HCEC 1CT (cell line): ENCODE results near the gene PKM.
A peak's percentile ranks its signal among the peaks of the same experiment; 100 is the strongest.

Experiments
- DNase-seq: peaks from one replicate; pipeline ENCODE4 v3.0.0-alpha.2; 2017

PKM gene

DNA sequence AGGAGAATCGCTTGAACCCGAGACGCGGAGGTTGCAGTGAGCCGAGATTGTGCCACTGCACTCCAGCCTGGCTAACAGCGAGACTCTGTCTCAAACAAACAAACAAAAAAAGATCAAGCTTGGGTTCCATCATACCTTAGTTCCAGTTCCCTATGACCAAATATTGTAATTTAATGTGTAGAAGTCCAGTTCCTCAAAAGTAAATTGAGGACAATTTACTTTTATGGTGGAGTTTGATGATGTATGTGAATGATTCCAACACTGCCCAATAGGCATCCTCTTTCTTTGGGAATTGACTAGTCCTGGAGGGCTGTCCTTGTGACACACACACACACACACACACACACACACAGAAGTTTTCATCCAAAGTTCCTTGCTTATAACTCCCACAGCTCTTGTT lies 2.8 kb upstream of the PKM start:
- DNase-seq, result no peak

DNA sequence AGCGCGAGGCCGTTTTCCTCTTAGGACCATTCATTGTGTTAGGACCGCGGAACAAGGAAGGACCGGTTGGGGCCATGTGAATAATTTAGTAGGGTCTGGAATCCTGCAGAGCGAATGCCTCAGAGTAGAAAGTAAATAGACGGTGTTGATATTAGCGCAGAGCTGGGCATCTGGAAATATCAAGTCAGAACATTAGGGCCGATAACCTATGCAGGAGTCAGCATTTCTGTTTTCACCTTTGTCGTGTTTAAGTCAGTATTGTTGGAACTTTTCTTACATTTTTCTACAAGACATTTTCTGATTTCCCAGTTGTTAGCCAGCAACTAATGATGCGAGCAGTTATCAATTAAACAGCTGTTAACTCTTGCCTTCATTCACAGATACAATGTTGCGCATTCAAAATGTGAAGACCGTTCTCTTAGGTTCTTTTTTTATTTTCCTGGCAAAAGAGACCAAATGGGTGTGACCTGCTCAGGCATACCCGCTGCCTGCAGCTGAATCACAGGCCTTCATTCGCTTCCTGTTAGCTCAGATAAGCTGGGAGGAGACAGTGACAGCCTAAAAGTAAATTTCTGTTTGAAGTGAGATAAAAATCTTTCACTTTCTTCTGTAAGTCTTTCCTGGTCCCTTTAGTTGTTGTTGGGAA lies 966 bp upstream of the PKM start:
- peak; percentile 76 for DNase-seq

DNA sequence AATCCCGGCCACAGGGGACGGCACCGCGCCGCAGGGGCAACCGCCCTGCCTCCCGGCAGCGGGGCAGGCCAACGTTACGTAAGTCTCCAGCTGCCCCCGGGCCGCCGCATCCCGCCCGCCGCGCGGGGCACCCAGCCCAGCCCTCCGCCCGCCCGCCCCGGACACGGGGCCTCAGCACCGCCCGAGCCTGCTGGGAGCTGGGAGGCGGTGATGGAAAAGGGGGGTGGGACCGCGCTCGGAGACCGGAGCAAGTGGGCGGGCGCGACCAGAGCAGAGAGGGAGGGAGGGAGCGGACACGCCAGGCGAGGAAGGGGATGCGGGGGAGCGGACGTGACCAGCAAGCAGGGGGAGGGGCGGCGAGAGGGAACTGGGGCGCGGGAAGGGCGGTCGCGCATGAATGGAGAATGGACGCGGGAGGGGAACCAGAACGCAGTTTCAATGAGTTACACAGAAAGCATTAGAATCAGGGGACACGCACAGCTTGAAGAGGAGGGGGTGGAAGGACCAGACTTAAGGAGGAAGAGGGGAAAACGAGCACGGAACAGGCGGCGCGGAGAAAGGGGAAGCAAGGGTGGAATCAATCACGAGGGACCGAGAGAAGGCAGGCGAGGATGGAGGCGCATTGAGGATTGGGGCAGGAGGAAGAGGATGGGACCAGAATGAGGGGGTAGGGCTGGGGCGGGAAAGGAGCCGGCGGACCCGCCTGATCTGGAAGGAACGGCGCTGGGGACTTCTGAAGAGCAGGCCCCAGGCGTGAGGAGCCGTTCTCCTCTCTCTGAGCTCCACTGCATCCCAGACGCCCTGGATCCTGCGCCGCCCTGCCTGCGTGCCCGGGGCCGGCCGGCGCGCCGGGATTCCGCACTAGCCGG lies 559 bp downstream of the PKM start:
- DNase-seq, result peak; percentile 76

DNA sequence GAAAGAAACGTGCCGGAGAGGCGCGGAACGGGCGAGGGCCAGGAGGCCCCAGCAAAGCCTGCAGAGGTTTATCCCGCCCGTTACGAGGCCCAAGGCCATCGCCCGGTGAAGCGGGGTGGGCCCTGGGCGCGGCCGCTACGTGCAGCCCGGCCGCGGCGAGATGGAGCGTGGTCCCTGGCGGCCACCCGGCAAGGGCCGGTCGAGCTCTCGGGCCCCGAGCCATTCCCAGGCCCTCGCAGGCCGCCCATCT lies 1.1 kb downstream of the PKM start:
- DNase-seq, result no peak

DNA sequence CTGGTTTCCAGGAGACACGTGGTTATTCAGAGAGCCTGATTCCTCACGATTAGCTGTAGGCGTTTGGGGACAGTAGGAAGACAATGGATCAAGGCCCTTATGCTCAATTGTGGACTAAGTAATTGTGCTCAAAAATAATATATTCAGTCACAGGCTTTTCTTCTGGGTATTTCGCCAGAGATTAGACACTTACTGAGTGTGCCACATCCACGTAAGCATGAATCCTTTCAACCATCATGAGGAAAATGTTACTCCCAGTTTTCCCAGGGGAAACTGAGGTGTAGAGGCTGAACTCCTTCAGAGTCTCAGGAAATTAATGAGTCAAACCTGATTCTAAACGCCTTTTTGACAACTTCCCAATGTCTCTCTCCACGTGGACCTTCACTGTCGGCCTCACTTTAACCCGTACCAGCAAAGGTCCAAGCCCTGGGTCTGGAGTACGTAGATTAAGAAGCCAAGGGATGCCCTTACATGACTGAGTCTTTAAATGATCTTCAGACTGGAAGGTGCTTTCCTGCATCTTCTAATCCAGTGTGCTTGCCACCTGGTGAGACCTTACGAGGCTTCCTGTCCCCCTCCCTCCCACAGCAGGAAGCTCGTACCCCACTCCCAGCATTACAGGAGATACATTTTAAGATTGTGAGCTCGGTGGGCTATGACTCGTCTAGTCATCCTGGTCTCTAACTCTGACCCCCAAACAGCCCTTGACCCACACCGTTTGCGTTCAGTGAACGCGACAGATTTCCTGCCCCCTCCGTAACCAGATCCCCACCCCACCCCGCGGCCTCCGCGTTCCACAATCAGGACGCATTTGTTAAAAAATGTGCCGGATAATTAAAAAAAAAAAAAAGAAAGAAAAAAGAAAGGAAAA lies 1.7 kb downstream of the PKM start:
- no peak for DNase-seq

DNA sequence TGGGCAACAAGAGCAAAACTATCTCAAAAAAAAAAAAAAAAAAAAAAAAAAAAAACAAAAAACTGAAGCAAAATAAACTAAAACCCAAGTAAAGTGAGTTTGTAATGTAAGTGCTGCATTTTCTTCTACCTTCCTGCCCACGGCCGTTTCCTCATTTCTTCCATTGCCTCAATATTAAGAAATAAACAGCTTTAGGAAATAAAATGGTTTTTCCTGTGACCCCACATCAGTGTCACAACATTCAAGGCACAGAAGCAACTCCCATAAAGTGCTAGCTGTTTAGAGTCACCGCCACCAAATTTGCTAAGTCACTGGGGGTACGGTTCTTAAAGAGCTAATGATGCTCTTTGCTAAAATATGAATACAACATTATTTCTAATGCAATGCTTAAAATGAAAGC lies 3.3 kb downstream of the PKM start:
- no peak for DNase-seq

- peak; percentile 89 for DNase-seq
These were observed 3.8 kb downstream of the PKM start for GRCh38 chr15:72227192-72227586.

GRCh38 chr15:72223278-72223677 lies 7.7 kb downstream of the PKM start:
- no peak for DNase-seq

DNA sequence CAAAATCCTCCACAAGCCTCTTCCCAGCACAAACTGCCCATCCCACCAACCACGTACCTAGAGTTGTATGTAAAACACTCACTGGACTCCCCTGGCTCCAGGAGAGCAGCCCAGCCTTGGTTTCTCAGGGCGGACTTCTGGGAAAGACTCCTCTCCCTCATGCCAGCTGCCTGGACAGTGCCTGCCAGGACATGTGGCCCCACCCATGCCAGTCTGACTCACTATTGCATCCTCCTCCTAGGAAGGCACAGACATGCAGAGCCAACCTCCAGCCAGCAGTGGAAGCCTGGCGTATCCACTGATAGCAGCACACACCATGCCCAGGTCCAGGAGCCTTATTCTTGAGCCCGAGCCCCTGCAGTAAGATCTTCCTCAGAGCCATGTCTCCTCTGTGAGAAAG lies 8.6 kb downstream of the PKM start:
- DNase-seq, result no peak

DNA sequence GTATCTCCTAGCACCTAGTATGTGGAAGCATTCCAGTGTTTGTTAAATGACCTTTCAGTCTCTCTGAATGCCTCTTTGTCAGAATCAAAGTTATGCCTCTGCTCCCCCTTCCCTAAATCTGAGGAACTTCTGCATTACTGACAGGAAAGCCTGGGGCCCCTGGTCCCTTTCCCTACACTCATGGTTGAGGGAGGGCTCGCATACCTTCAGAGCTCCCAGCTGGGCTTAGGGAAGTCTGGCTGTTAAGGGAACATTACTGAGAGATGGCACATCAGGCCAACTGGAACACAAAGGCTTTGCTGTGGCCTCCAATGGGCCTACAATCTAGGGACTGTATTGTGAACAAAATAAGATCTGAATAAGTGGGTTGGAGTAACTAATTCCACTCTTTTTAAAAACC lies 10.3 kb downstream of the PKM start:
- DNase-seq, result no peak

DNA sequence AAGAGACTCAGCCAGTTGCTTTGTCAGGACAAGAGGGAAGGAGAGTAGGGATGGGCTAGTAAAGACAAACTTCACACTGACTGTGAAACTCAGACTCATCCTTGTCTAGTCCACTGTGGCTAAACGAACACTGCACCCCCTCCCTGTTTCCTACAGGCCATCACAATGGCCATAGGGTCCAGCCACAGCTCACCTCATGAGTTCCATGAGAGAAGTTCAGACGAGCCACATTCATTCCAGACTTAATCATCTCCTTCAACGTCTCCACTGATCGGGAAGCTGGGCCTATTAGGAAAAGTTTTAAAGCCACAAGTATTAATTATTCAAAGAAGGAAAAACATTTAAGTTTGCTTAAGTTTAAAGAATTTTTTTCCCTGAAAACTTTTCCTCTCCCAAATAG lies 13.8 kb downstream of the PKM start:
- DNase-seq, result no peak

DNA sequence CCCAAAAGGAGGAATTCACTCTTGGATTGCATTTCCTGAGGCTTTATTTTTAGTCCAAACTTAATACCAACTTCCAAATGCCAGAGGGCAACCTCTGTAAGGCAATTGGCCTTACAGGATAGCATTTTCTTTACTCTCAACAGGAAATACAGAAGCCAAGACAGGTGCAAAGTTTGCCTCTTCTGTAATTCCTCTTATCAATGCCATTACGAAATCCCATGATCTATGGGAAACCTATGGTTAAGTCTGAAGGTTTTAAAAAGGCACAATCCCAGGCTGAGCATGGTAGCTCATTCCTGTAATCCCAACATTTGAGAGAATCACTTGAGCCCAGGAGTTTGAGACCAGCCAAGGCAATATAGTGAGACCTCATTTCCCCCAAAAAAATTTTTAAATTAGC lies 14.9 kb downstream of the PKM start:
- no peak for DNase-seq

DNA sequence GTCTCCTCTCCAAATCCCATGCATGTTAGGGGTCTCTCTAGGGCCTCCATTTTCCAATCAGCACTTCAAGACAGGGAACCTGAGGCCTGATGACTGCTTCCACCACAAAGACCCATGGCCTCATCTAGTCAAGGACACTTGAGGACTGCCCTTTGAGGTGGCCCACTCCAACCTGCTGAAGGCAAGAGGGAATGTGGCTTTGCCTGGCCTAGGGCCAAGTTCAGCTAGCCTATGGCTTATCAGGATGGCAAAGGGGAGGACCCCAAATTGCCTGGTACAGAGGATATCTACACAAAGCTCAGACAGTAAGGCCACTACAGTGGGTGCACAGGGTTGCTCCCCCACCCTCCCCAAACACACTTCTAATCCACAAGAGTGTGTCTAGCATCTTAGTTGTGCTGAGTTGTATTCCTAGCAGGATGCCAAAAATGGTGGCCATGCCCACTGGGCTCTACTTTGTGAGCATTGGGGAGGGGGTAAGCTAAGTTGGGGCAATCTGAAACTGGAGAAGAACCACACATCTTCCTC lies 23.4 kb downstream of the PKM start:
- no peak for DNase-seq

- DNase-seq, result no peak
These were observed 24.4 kb downstream of the PKM start for GRCh38 chr15:72206677-72207000.

GRCh38 chr15:72205896-72206676 lies 24.9 kb downstream of the PKM start:
- DNase-seq, result no peak

GRCh38 chr15:72205273-72205672 lies 25.7 kb downstream of the PKM start:
- DNase-seq, result no peak

- peak; percentile 47 for DNase-seq
These were observed 27.5 kb downstream of the PKM start for GRCh38 chr15:72203507-72203837.

DNA sequence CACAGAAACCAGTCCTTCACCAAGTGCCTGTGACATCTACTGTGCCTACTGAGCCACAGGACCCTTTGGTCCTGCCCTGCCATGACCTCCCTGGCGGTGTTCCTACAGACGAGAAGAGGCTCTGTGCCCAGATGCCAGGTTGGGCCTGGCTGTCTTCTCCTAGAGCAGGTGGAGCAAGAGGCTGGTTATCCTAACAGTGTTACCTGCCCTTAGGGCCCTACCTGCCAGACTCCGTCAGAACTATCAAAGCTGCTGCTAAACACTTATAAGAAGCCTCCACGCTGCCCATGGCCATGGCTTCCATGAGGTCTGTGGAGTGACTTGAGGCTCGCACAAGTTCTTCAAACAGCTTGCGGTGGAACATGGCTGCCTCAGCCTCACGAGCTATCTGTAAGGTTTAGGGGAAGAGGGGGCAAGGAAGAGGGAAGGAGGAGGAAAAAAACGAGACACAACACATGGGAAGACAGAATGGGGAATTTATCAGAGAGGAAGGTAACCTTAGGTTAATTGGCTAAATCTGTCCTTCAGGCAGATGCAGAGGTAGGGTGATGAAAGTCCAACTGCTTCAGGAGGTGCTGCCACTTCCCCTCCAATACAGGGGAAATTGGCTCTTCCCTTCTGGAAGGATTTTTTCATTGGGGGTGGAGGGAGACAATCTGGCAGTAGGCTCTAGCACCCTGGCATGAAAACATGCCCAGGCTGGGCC lies 28.0 kb downstream of the PKM start:
- no peak for DNase-seq

- no peak for DNase-seq
These were observed 28.7 kb downstream of the PKM start for GRCh38 chr15:72202302-72202701.

- no peak for DNase-seq
These were observed 29.5 kb downstream of the PKM start for GRCh38 chr15:72201391-72201921.

DNA sequence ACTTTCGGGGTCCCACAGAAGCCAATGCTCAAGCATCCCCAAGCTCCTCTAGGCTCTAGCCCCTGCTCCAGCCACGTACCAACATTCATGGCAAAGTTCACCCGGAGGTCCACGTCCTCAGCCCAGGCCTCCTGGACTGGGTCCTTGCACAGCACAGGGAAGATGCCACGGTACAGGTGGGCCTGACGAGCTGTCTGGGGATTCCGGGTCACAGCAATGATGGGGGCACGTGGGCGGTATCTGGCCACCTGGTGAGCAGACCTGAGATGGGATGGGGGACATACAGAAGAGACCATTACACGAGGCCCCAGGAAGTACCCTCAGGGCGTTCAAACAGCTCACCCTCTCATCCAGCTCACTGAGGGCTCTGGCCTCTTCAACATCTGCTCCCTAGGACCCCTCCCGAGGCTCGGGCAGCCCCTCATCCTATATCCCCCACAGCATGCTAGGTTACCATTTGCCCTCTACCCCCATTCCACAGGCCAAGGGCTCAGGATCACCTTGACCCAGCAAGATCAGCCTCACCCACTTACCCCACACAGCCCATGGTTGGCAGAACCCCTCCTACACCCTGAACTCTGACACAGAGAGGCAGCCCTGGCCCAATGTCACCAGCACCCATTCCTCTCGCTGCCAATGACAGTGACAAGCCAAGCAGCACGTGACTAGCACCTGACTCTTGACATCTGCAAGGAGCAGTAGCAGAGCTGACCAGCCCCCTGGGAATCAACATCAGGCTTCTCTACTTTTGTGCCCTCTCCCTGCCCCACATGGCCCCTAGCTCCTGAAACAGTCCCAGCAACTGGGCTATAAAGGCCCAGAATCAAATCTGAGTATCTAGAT lies 30.4 kb downstream of the PKM start:
- DNase-seq, result no peak
